NCI-H1092 treated with DMSO at 0.1 percent for 48 hours (cell line): ENCODE measurements around the gene BEGAIN.

Experiments
- DNase-seq: peaks from one replicate; lab custom pipeline; 2025; lab: John Stamatoyannopoulos, UW

BEGAIN gene

GRCh38 chr14:100601064-100601463 lies 13.8 kb upstream of the BEGAIN start:
- no peak for DNase-seq

- no peak for DNase-seq
Observed at GRCh38 chr14:100599981-100600380, 12.8 kb upstream of the BEGAIN start.

- DNase-seq = no peak
Observed at GRCh38 chr14:100594625-100594951, 7.4 kb upstream of the BEGAIN start.

- DNase-seq = no peak
Observed at GRCh38 chr14:100593751-100594624, 6.8 kb upstream of the BEGAIN start.

- no peak for DNase-seq
Observed at GRCh38 chr14:100592972-100593371, 5.8 kb upstream of the BEGAIN start.

- no peak for DNase-seq
Observed at GRCh38 chr14:100592461-100592891, 5.3 kb upstream of the BEGAIN start.

- no peak for DNase-seq
Observed at GRCh38 chr14:100591453-100592371, 4.5 kb upstream of the BEGAIN start.

- DNase-seq = no peak
Observed at GRCh38 chr14:100590726-100591452, 3.7 kb upstream of the BEGAIN start.

GRCh38 chr14:100589760-100590469 lies 2.7 kb upstream of the BEGAIN start:
- no peak for DNase-seq

GRCh38 chr14:100589071-100589759 lies 2.0 kb upstream of the BEGAIN start:
- DNase-seq = no peak

GRCh38 chr14:100588671-100589070 lies 1.5 kb upstream of the BEGAIN start:
- DNase-seq = no peak

- DNase-seq = no peak
Observed at GRCh38 chr14:100587763-100588411, 670 bp upstream of the BEGAIN start.

- no peak for DNase-seq
Observed at GRCh38 chr14:100586403-100587085, 673 bp downstream of the BEGAIN start.

GRCh38 chr14:100586153-100586402 lies 1.1 kb downstream of the BEGAIN start:
- DNase-seq = no peak

GRCh38 chr14:100585448-100586152 lies 1.6 kb downstream of the BEGAIN start:
- no peak for DNase-seq

GRCh38 chr14:100584056-100585031 lies 2.9 kb downstream of the BEGAIN start:
- no peak for DNase-seq

- DNase-seq = no peak
Observed at GRCh38 chr14:100583245-100583644, 4.0 kb downstream of the BEGAIN start.

GRCh38 chr14:100582496-100583165 lies 4.6 kb downstream of the BEGAIN start:
- DNase-seq = no peak
